Astrocyte (in vitro differentiated cells and primary cell): ENCODE measurements around the gene LIPE. TPM values are rescaled to one million over a fixed set of nuclear protein-coding genes. Genes with fewer than 3 reads are reported as not detected.

Source experiments
- DNase-seq: peaks from one replicate; pipeline ENCODE4 v3.0.0-alpha.2; 2010; ENCODE audit warnings: low read depth
- FAIRE-seq: peaks from 2 replicates; lab custom pipeline; 2011; peaks lifted over from hg19 to GRCh38; lab: Jason Lieb, UNC
- H2AFZ ChIP-seq: 2 replicates; pipeline ENCODE4 v1.6.0; 2012; ENCODE audit warnings: low read depth, low read length, inconsistent platforms
- H3K27ac ChIP-seq: 2 replicates; pipeline ENCODE4 v1.5.1; 2011; ENCODE audit warnings: low read depth, low read length, inconsistent platforms
- H3K27me3 ChIP-seq: 2 replicates; pipeline ENCODE4 v1.6.0; 2011; ENCODE audit warnings: low read length, inconsistent platforms; ENCODE audit not compliant: insufficient read depth
- H3K36me3 ChIP-seq: 2 replicates; pipeline ENCODE4 v1.5.1; 2011; ENCODE audit warnings: low read length, inconsistent platforms; ENCODE audit not compliant: insufficient read depth
- H3K4me1 ChIP-seq: 2 replicates; pipeline ENCODE4 v1.5.1; 2011; ENCODE audit warnings: low read length, inconsistent platforms; ENCODE audit not compliant: insufficient read depth
- H3K4me2 ChIP-seq: 2 replicates; pipeline ENCODE4 v1.6.0; 2012; ENCODE audit warnings: low read length, inconsistent platforms
- H3K4me3 ChIP-seq: 2 replicates; pipeline ENCODE4 v1.5.1; 2011; ENCODE audit warnings: low read depth, mild to moderate bottlenecking, low read length, inconsistent platforms; ENCODE audit not compliant: insufficient read depth
- H3K79me2 ChIP-seq: 2 replicates; pipeline ENCODE4 v1.6.0; 2012; ENCODE audit warnings: mild to moderate bottlenecking, low read length, inconsistent platforms; ENCODE audit not compliant: insufficient read depth
- H3K9ac ChIP-seq: 2 replicates; pipeline ENCODE4 v1.6.0; 2012; ENCODE audit warnings: mild to moderate bottlenecking, low read length, inconsistent platforms
- H3K9me3 ChIP-seq: 2 replicates; pipeline ENCODE4 v1.5.1; 2012; ENCODE audit warnings: low read depth, mild to moderate bottlenecking, low read length, inconsistent platforms; ENCODE audit not compliant: insufficient read depth
- H4K20me1 ChIP-seq: 2 replicates; pipeline ENCODE4 v1.6.0; 2012; ENCODE audit warnings: low read length, inconsistent platforms; ENCODE audit not compliant: insufficient read depth
- H3K27ac Mint-ChIP-seq: one replicate; pipeline ENCODE4 v1.8.0; 2021; ENCODE audit warnings: mild to moderate bottlenecking, mixed read lengths; ENCODE audit not compliant: unreplicated experiment
- H3K27me3 Mint-ChIP-seq: one replicate; pipeline ENCODE4 v1.8.0; 2021; ENCODE audit warnings: low read depth, mixed read lengths; ENCODE audit not compliant: unreplicated experiment
- H3K36me3 Mint-ChIP-seq: one replicate; pipeline ENCODE4 v1.8.0; 2021; ENCODE audit warnings: low read depth, mixed read lengths; ENCODE audit not compliant: unreplicated experiment
- H3K4me1 Mint-ChIP-seq: one replicate; pipeline ENCODE4 v1.8.0; 2021; ENCODE audit warnings: low read depth, mixed read lengths; ENCODE audit not compliant: unreplicated experiment
- H3K4me3 Mint-ChIP-seq: one replicate; pipeline ENCODE4 v1.8.0; 2021; ENCODE audit warnings: mild to moderate bottlenecking, moderate library complexity, mixed read lengths; ENCODE audit not compliant: unreplicated experiment
- H3K9me3 Mint-ChIP-seq: one replicate; pipeline ENCODE4 v1.8.0; 2021; ENCODE audit warnings: mild to moderate bottlenecking, mixed read lengths; ENCODE audit not compliant: unreplicated experiment
- CTCF ChIP-seq: IDR thresholded peaks from 2 replicates; pipeline ENCODE4 v1.5.1; 2011; ENCODE audit warnings: low read depth, mild to moderate bottlenecking, inconsistent platforms, low read length, moderate library complexity; ENCODE audit not compliant: insufficient read depth
- EZH2 ChIP-seq: IDR thresholded peaks from 2 replicates; pipeline ENCODE4 v1.6.1; 2012; ENCODE audit warnings: mild to moderate bottlenecking, low read length, inconsistent platforms; ENCODE audit not compliant: insufficient read depth
- total RNA-seq: library from RNA; stranded (reverse); gene quantifications from 2 replicates; pipeline ENCODE4 v1.2.1, GENCODE V29; 2021

Gene LIPE
- total RNA-seq, 1 donor from 2014 or later = 2.0 TPM

DNA sequence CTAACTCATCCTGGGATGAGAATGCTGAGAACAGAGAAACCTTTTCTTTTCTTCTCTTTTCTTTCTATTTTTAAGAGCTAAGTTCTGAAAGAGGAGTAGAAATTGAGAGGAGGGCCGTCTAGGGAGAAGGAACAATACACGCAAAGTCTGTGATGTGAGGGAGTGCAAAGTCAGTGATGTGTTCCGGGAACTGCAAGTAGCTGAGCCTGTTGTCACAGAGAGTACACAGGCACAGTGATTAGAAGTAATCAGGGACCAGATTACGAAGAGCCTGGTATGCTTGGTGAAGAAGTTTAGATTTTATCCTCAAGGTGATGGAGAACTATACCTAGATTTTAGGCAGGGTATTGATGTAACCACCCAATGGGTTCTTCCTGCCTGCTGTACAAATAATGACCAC is 47.6 kb upstream of the LIPE start:
- Mint-ChIP-seq H3K27me3 (peaks cover 15% of the 10 kb centered on the region), H3K4me3 (no peak overlapping the region), H3K27ac (no peak overlapping the region), H3K36me3 (peaks cover 2% of the 10 kb centered on the region), H3K9me3 (no peaks in the 10 kb centered on the region), H3K4me1 (peaks cover 5% of the 10 kb centered on the region)
- no peak for FAIRE-seq
- TF ChIP-seq CTCF (no peak), EZH2 (no peak)
- no peak overlapping the region for H2AFZ ChIP-seq
- no peak overlapping the region for H3K4me3 ChIP-seq
- no peak overlapping the region for H3K27ac ChIP-seq
- no peaks in the 10 kb centered on the region for H4K20me1 ChIP-seq
- H3K27me3 ChIP-seq = peaks cover 6% of the 10 kb centered on the region
- H3K9ac ChIP-seq = no peak overlapping the region
- no peak for DNase-seq
- H3K4me1 ChIP-seq = no peaks in the 10 kb centered on the region
- H3K9me3 ChIP-seq = no peaks in the 10 kb centered on the region
- H3K36me3 ChIP-seq = no peaks in the 10 kb centered on the region
- H3K79me2 ChIP-seq = no peaks in the 10 kb centered on the region
- no peak overlapping the region for H3K4me2 ChIP-seq

DNA sequence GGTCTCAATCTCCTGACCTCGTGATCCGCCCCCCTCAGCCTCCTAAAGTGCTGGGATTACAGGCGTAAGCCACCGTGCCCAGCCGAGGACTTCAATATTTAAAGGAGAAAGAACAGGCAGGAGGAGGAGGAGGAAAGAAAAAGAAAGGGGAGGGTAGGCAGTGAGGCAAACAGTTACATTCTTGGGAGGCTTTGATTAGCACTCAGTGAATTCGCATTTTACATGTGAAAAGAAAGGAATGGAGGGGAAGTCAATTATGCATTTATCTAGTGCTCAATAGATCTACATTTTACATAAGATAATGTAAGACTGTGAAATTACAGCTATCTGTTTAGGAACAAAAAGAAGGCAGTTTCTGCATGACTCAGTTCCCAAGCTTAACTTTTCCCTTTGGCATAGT is 46.5 kb upstream of the LIPE start:
- DNase-seq (no peak), FAIRE-seq (no peak)
- H3K79me2 ChIP-seq = no peaks in the 10 kb centered on the region
- H3K27ac Mint-ChIP-seq = no peak overlapping the region
- no peak overlapping the region for H2AFZ ChIP-seq
- no peaks in the 10 kb centered on the region for H4K20me1 ChIP-seq
- no peak overlapping the region for H3K4me3 Mint-ChIP-seq
- TF ChIP-seq EZH2 (no peak), CTCF (no peak)
- no peaks in the 10 kb centered on the region for H3K36me3 ChIP-seq
- H3K9ac ChIP-seq = no peak overlapping the region
- peaks cover 2% of the 10 kb centered on the region for H3K36me3 Mint-ChIP-seq
- H3K4me1 Mint-ChIP-seq = peaks cover 6% of the 10 kb centered on the region
- H3K27me3 Mint-ChIP-seq = peaks cover 15% of the 10 kb centered on the region
- H3K27ac ChIP-seq = no peak overlapping the region
- no peaks in the 10 kb centered on the region for H3K4me1 ChIP-seq
- no peaks in the 10 kb centered on the region for H3K9me3 ChIP-seq
- no peak overlapping the region for H3K4me3 ChIP-seq
- peaks cover 6% of the 10 kb centered on the region for H3K27me3 ChIP-seq
- H3K4me2 ChIP-seq = no peak overlapping the region
- H3K9me3 Mint-ChIP-seq = no peaks in the 10 kb centered on the region

DNA sequence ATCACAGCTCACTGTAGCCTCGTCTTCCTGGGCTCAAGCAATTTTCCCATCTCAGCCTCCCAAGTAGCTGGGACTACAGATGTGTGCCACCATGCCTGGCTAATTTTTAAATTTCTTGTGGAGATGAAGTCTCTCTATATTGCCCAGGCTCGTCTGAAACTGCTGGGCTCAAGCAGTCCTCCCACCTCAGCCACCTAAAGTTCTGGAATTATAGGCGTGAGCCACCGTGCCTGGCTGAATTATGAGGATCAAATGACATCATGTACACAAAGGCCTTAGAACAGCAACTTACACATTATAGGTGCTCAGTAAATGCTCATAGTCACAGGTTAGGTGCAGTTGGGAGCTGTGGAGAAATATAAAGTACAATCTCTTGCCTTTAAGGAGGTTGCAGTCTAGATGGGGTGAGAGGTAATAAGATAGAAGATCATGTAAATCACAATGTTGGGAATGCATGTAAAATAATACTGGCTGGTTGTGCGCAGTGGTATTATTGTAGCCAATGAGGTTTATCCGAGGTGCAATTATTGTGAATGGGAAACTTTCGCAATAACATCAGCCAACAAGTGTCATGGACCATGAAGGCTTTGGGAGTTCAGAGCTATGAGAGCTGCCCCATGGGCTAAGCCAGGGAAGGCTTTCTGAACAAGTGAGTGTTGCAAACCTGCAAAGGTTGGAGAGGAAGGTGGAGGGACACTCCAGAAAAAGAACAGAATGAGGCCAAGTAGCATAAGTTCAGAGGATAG is 45.4 kb upstream of the LIPE start:
- H3K36me3 ChIP-seq = no peaks in the 10 kb centered on the region
- H3K27ac Mint-ChIP-seq = no peak overlapping the region
- no peaks in the 10 kb centered on the region for H3K79me2 ChIP-seq
- H3K4me2 ChIP-seq = no peak overlapping the region
- no peak overlapping the region for H2AFZ ChIP-seq
- no peak overlapping the region for H3K27ac ChIP-seq
- H3K4me1 Mint-ChIP-seq = peaks cover 11% of the 10 kb centered on the region
- H3K27me3 Mint-ChIP-seq = peaks cover 15% of the 10 kb centered on the region
- no peak for DNase-seq
- no peak overlapping the region for H3K4me3 ChIP-seq
- peaks cover 2% of the 10 kb centered on the region for H3K36me3 Mint-ChIP-seq
- H3K9ac ChIP-seq = no peak overlapping the region
- no peaks in the 10 kb centered on the region for H3K4me1 ChIP-seq
- H3K9me3 ChIP-seq = no peaks in the 10 kb centered on the region
- no peak overlapping the region for H3K4me3 Mint-ChIP-seq
- H3K9me3 Mint-ChIP-seq = no peaks in the 10 kb centered on the region
- no peaks in the 10 kb centered on the region for H4K20me1 ChIP-seq
- no peak for FAIRE-seq
- H3K27me3 ChIP-seq = peaks cover 6% of the 10 kb centered on the region
- TF ChIP-seq EZH2 (no peak), CTCF (no peak)
